Neural progenitor cell (in vitro differentiated cells): ENCODE data around the gene APOL3. TPM values are rescaled to one million over a fixed set of nuclear protein-coding genes. Genes with fewer than 3 reads are reported as not detected.
"Not testable (repeated sequence)": the region's sequence is repeated elsewhere in the genome, so short reads cannot be mapped to it uniquely, and the experiment has no call there.

ENCODE experiments used
- DNase-seq: peaks from one replicate; pipeline ENCODE4 v3.0.0-alpha.2; 2016; ENCODE audit warnings: low spot score
- H2AFZ ChIP-seq: fragments of 200-600 bp; sonication (generic); replicated peaks from 2 replicates; pipeline ENCODE4 v1.6.1; 2016; ENCODE audit warnings: antibody characterized with exemption
- H3F3A ChIP-seq: fragments of 200-600 bp; sonication (generic); 2 replicates; pipeline ENCODE4 v1.6.1; 2016; ENCODE audit warnings: antibody characterized with exemption, low read depth
- H3K27ac ChIP-seq: fragments of 200-600 bp; sonication (generic); 2 replicates; pipeline ENCODE4 v1.5.1; 2016; ENCODE audit warnings: mild to moderate bottlenecking
- H3K27me3 ChIP-seq: fragments of 200-600 bp; sonication (generic); 2 replicates; pipeline ENCODE4 v1.6.1; 2016; ENCODE audit warnings: mild to moderate bottlenecking, moderate library complexity
- H3K36me3 ChIP-seq: fragments of 200-600 bp; sonication (generic); 2 replicates; pipeline ENCODE4 v1.5.1; 2016
- H3K4me1 ChIP-seq: fragments of 200-600 bp; sonication (generic); 2 replicates; pipeline ENCODE4 v1.6.1; 2016; ENCODE audit warnings: mixed run types
- H3K4me2 ChIP-seq: fragments of 200-600 bp; sonication (generic); 2 replicates; pipeline ENCODE4 v1.6.1; 2016
- H3K4me3 ChIP-seq: fragments of 200-600 bp; sonication (generic); 2 replicates; pipeline ENCODE4 v1.5.1; 2016
- H3K79me2 ChIP-seq: fragments of 200-600 bp; sonication (generic); 2 replicates; pipeline ENCODE4 v1.6.1; 2016; ENCODE audit warnings: low read depth
- H3K9ac ChIP-seq: fragments of 200-600 bp; sonication (generic); 2 replicates; pipeline ENCODE4 v1.6.1; 2016
- H3K9me3 ChIP-seq: fragments of 200-600 bp; sonication (generic); 2 replicates; pipeline ENCODE4 v1.5.1; 2016; ENCODE audit warnings: low read depth
- H4K20me1 ChIP-seq: fragments of 200-600 bp; sonication (generic); 2 replicates; pipeline ENCODE4 v1.6.1; 2016; ENCODE audit warnings: low read depth
- H3K27ac Mint-ChIP-seq: 3 replicates; pipeline ENCODE4 v1.8.0; 2021; ENCODE audit warnings: mixed read lengths
- H3K27me3 Mint-ChIP-seq: 2 replicates; pipeline ENCODE4 v1.8.0; 2022; ENCODE audit warnings: low read depth, mild to moderate bottlenecking, inconsistent platforms, moderate library complexity, mixed read lengths; ENCODE audit not compliant: insufficient read depth
- H3K36me3 Mint-ChIP-seq: 3 replicates; pipeline ENCODE4 v1.8.0; 2021; ENCODE audit warnings: mixed read lengths
- H3K4me1 Mint-ChIP-seq: 3 replicates; pipeline ENCODE4 v1.8.0; 2021; ENCODE audit warnings: mixed read lengths
- H3K4me3 Mint-ChIP-seq: 3 replicates; pipeline ENCODE4 v1.8.0; 2021; ENCODE audit warnings: mild to moderate bottlenecking, moderate library complexity, mixed read lengths
- H3K9me3 Mint-ChIP-seq: 3 replicates; pipeline ENCODE4 v1.8.0; 2020; ENCODE audit warnings: mixed read lengths
- EZH2 ChIP-seq: fragments of 200-600 bp; sonication (generic); IDR thresholded peaks from 2 replicates; pipeline ENCODE4 v1.6.1; 2017; ENCODE audit warnings: antibody characterized with exemption, mild to moderate bottlenecking, moderate library complexity
- EZH2phosphoT487 ChIP-seq: fragments of 200-600 bp; sonication (generic); IDR thresholded peaks from 2 replicates; pipeline ENCODE4 v1.6.1; 2017; ENCODE audit warnings: antibody characterized with exemption
- total RNA-seq: library from RNA; depleted of rRNA; stranded (reverse); fragments of >200 nt; gene quantifications from 2 replicates; pipeline ENCODE4 v1.2.3, GENCODE V29; 2015; ENCODE audit warnings: low replicate concordance
- TF ChIP-seq, protein P1 (sequence below): fragments of 200-600 bp; sonication (generic); IDR thresholded peaks from 2 replicates; pipeline ENCODE4 v1.5.1; 2017; ENCODE audit warnings: antibody characterized with exemption, mild to moderate bottlenecking

APOL3 gene
- total RNA-seq, 1 donor from 2014 or later = not detected

GRCh38 chr22:36154423-36154945 lies 6.1 kb downstream of the APOL3 start:
- Histone ChIP-seq H3F3A (no peaks in the 10 kb centered on the region), H3K36me3 (no peaks in the 10 kb centered on the region), H3K4me3 (no peak overlapping the region), H3K27ac (no peak overlapping the region), H2AFZ (no peak overlapping the region), H3K9ac (no peak overlapping the region), H3K9me3 (no peaks in the 10 kb centered on the region), H3K4me1 (peaks cover 5% of the 10 kb centered on the region), H3K27me3 (no peaks in the 10 kb centered on the region), H3K4me2 (no peak overlapping the region), H3K79me2 (no peaks in the 10 kb centered on the region), H4K20me1 (no peaks in the 10 kb centered on the region)
- H3K27ac Mint-ChIP-seq = no peak overlapping the region
- peaks cover 6% of the 10 kb centered on the region for H3K9me3 Mint-ChIP-seq
- no peak for DNase-seq
- no peaks in the 10 kb centered on the region for H3K36me3 Mint-ChIP-seq
- no peak overlapping the region for H3K4me3 Mint-ChIP-seq
- TF ChIP-seq, protein P1, sequence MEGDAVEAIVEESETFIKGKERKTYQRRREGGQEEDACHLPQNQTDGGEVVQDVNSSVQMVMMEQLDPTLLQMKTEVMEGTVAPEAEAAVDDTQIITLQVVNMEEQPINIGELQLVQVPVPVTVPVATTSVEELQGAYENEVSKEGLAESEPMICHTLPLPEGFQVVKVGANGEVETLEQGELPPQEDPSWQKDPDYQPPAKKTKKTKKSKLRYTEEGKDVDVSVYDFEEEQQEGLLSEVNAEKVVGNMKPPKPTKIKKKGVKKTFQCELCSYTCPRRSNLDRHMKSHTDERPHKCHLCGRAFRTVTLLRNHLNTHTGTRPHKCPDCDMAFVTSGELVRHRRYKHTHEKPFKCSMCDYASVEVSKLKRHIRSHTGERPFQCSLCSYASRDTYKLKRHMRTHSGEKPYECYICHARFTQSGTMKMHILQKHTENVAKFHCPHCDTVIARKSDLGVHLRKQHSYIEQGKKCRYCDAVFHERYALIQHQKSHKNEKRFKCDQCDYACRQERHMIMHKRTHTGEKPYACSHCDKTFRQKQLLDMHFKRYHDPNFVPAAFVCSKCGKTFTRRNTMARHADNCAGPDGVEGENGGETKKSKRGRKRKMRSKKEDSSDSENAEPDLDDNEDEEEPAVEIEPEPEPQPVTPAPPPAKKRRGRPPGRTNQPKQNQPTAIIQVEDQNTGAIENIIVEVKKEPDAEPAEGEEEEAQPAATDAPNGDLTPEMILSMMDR = no peak
- TF ChIP-seq EZH2phosphoT487 (no peak), EZH2 (no peak)
- H3K27me3 Mint-ChIP-seq = peaks cover 2% of the 10 kb centered on the region
- H3K4me1 Mint-ChIP-seq = peaks cover 31% of the 10 kb centered on the region

DNA sequence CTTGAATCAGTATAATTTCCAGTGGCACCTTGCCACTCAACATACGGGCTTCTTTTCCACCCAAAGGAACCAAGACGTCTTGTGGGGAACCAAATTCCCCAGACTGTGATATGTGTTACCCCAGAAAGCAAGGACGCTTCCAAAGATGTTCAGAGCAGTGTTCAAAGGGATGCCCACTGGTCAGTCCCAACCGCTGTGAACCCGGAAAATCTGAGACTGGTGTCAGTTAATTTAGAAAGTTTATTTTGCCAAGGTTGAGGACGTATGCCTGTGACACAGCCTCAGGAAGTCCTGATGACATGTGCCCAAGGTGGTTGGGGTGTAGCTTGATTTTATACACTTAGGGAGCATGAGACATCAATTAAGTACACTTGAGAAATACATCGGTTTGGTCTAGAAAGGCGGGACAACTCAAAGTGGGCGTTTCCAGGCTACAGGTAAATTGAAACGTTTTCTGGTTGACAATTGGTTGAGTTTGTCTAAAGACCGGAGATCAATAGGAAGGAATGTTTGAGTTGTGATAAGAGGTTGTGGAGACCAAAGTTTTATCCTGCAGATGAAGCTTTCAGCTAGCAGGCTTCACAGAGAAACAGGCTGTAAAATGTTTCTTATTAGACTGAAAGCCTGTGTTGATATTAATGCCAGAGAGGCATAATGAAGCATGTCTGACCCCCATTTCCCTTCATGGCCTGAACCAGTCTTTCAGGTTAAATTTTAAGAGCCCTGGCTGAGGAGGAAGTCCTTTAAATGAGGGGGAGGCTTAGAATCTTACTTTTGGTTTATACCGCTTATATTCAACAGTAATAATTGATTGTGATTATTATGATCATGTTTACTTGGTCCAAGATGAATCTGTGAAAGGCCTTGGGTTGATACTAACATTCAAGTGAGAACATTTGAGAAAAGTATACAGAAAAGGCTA lies 6.8 kb downstream of the APOL3 start:
- Mint-ChIP-seq H3K9me3 (peaks cover 6% of the 10 kb centered on the region), H3K4me1 (peaks cover 24% of the 10 kb centered on the region), H3K4me3 (no peak overlapping the region), H3K36me3 (no peaks in the 10 kb centered on the region), H3K27ac (no peak overlapping the region), H3K27me3 (peaks cover 2% of the 10 kb centered on the region)
- H2AFZ ChIP-seq = no peak overlapping the region
- no peak overlapping the region for H3K4me2 ChIP-seq
- no peaks in the 10 kb centered on the region for H3K36me3 ChIP-seq
- no peak overlapping the region for H3K4me3 ChIP-seq
- no peaks in the 10 kb centered on the region for H3K9me3 ChIP-seq
- peaks cover 5% of the 10 kb centered on the region for H3K4me1 ChIP-seq
- TF ChIP-seq, protein P1 = no peak
- H4K20me1 ChIP-seq = no peaks in the 10 kb centered on the region
- H3K27me3 ChIP-seq = no peaks in the 10 kb centered on the region
- H3K9ac ChIP-seq = no peak overlapping the region
- no peak overlapping the region for H3K27ac ChIP-seq
- DNase-seq = no peak
- no peaks in the 10 kb centered on the region for H3F3A ChIP-seq
- H3K79me2 ChIP-seq = no peaks in the 10 kb centered on the region

DNA sequence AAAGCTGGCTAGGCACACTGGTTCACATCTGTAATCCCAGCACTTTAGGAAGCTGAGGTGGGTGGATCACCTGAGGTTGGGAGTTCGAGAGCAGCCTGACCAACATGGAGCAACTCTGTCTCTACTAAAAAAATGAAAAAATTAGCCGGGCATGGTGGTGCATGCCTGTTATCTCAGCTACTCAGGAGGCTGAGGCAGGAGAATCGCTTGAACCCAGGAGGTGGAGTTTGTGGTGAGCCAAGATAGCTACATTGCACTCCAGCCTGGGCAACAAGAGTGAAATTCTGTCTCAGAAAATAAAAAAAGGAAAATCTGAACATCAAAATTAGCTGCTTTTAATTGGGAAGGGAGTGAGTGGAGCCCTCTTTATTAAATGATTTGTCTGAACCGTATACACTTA lies 7.7 kb downstream of the APOL3 start:
- not testable (repeated sequence) for H3K36me3 Mint-ChIP-seq, H2AFZ ChIP-seq, H3K4me3 Mint-ChIP-seq, H3F3A ChIP-seq, H3K4me1 ChIP-seq, H3K4me2 ChIP-seq, H3K27me3 ChIP-seq, H3K9me3 ChIP-seq, H3K9me3 Mint-ChIP-seq, H3K9ac ChIP-seq, H3K27ac ChIP-seq, H3K36me3 ChIP-seq, H3K27ac Mint-ChIP-seq, H3K79me2 ChIP-seq, H3K27me3 Mint-ChIP-seq, H3K4me3 ChIP-seq, H4K20me1 ChIP-seq, DNase-seq
- H3K4me1 Mint-ChIP-seq = peaks cover 23% of the 10 kb centered on the region

- peaks cover 8% of the 10 kb centered on the region for H3K4me1 ChIP-seq
These were observed 8.5 kb downstream of the APOL3 start for GRCh38 chr22:36152088-36152487.

More at GRCh38 chr22:36152088-36152487, 8.5 kb downstream of the APOL3 start:
- no peak overlapping the region for H3K4me3 Mint-ChIP-seq
- Histone ChIP-seq H3K4me3 (no peak overlapping the region), H3K36me3 (no peaks in the 10 kb centered on the region), H3F3A (no peaks in the 10 kb centered on the region), H2AFZ (no peak overlapping the region), H4K20me1 (no peaks in the 10 kb centered on the region), H3K9ac (no peak overlapping the region), H3K27ac (no peak overlapping the region), H3K79me2 (no peaks in the 10 kb centered on the region), H3K9me3 (no peaks in the 10 kb centered on the region), H3K27me3 (no peaks in the 10 kb centered on the region), H3K4me2 (no peak overlapping the region)
- no peaks in the 10 kb centered on the region for H3K36me3 Mint-ChIP-seq
- H3K9me3 Mint-ChIP-seq = peaks cover 6% of the 10 kb centered on the region
- peaks cover 27% of the 10 kb centered on the region for H3K4me1 Mint-ChIP-seq
- peaks cover 2% of the 10 kb centered on the region for H3K27me3 Mint-ChIP-seq
- TF ChIP-seq, protein P1 = no peak
- no peak for DNase-seq
- H3K27ac Mint-ChIP-seq = no peak overlapping the region
